ENCODE results near the gene OPN3.

GRCh38 chr1:241593186-241593585 lies 47.0 kb downstream of the OPN3 start:
- no peak for TF ChIP-seq ZNF8 (CRISPR knock-in tag; IDR thresholded peaks at IDR 0.05)
- TF ChIP-seq PATZ1 (CRISPR knock-in tag; IDR thresholded peaks at IDR 0.05; ENCODE audit: borderline replicate concordance) = no peak
- no peak for TF ChIP-seq ARNTL (CRISPR knock-in tag; IDR thresholded peaks at IDR 0.05; ENCODE audit: borderline replicate concordance, low read depth)
- no peak for TF ChIP-seq BACH2 (CRISPR knock-in tag; IDR thresholded peaks at IDR 0.05; ENCODE audit: borderline replicate concordance)
- no peak for TF ChIP-seq ESRRG (CRISPR knock-in tag; IDR thresholded peaks at IDR 0.05)
- no peak for TF ChIP-seq CREB5 (CRISPR knock-in tag; IDR thresholded peaks at IDR 0.05; ENCODE audit: low read depth)
- no peak for TF ChIP-seq RARB (CRISPR knock-in tag; IDR thresholded peaks at IDR 0.05)
- TF ChIP-seq SNAI2 (CRISPR knock-in tag; IDR thresholded peaks at IDR 0.05) = no peak
- TF ChIP-seq ZFP3 (CRISPR knock-in tag; IDR thresholded peaks at IDR 0.05) = no peak
- no peak for TF ChIP-seq POU6F1 (CRISPR knock-in tag; IDR thresholded peaks at IDR 0.05; ENCODE audit: borderline replicate concordance, low read depth)
- TF ChIP-seq TSHZ2 (CRISPR knock-in tag; IDR thresholded peaks at IDR 0.05) = no peak
